Stimulated activated CD8-positive, alpha-beta memory T cell treated with anti-CD3 and anti-CD28 coated beads, Interleukin-12 subunit alpha, Interleukin-12 subunit beta, amount 100 ng/mL, for 4 hours (primary cell): ENCODE data around the gene RBKS.

Experiments
- DNase-seq: peaks from one replicate; pipeline ENCODE4 v3.0.0-alpha.2; 2020; ENCODE audit warnings: low read depth

RBKS gene

GRCh38 chr2:27890146-27890923 lies at the start of gene RBKS, which contains the start of gene BABAM2:
Gene RBKS, minus strand, starts transcription at chr2:27890387. Its CDS starts 42 bp downstream, at chr2:27890345.
Gene BABAM2, plus strand, starts transcription at chr2:27890729. Its CDS starts 3,828 bp downstream, at chr2:27894557.
- peak; percentile 88 for DNase-seq

DNA sequence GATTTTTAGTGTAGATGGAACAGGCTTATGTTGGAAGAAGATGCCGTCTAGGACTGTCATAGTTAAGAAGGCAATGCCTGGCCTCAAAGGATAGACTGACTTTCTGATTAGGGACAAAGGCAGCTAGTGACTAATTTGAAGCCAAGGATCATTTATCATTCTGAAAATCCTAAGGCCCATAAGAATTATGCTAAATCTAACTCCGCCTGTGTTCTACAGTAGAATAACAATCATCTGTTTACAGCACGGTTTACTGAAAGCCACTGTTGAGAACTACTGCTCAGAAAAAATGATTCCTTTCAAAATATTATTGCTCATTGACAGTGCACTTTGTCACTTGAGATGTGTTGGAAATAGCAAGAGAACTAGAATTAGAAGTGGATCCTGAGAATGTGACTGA lies 44.8 kb upstream of the RBKS start:
- DNase-seq, result no peak

- no peak for DNase-seq
Observed at GRCh38 chr2:27932396-27932795, 42.2 kb upstream of the RBKS start.

- DNase-seq, result no peak
Observed at GRCh38 chr2:27931361-27931950, 41.3 kb upstream of the RBKS start.

- no peak for DNase-seq
Observed at GRCh38 chr2:27929916-27930486, 39.8 kb upstream of the RBKS start.

- no peak for DNase-seq
Observed at GRCh38 chr2:27925766-27926472, 35.7 kb upstream of the RBKS start.

DNA sequence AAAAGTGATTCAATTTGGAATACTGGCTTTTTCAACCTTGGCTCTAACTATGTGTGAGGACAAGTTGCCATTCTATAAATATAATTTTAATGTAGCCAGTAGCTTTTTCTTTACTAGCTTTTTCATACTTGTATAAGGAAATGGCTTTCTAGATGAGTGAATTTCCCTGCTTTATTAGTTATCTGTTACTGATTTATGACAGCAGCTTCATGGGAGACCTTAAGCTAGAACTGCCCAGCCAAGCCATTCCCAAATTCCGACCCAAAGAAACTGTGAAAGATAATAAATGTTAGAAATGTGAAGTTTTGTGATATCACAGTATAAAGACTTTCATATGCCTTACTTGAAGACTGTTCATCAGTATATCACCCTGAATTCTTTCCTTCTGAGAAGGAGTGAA lies 32.7 kb upstream of the RBKS start:
- DNase-seq, result no peak

GRCh38 chr2:27921880-27922547 lies 31.8 kb upstream of the RBKS start:
- no peak for DNase-seq

- DNase-seq, result no peak
Observed at GRCh38 chr2:27921424-27921823, 31.2 kb upstream of the RBKS start.

DNA sequence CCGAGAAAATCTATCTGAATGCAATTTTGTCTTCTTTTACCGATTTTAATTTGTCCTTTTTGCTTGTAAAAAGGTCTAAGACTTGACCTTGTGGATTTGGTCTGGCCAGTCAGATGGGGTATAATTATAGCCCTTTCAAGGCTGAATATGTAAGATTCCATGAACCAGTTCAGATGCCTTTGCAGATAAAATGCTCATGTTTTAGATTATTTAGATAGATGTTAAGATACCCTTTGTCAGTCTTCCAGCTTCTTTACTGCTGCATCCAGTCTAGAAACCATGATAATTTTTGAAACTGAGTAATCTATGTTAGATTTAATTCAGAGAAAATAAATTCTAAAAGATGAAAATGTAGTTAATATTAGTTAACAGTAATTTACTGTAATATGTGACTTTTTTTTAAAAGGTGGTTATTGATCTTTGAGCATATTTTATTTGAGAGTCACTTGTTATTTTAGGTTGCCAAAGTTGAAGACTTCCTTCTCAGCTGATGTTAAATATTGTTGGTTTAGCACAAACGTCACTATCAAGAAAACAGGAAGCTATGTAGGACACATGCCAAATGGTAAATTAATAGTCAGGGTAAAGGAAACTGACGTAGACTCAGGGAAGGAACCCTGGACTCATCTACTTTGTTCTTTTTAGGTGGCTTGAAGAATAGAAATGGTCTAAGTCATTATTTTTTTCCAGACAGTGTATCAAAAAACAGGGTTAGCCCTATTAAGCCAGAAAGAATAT lies 30.1 kb upstream of the RBKS start:
- DNase-seq, result no peak

- no peak for DNase-seq
Observed at GRCh38 chr2:27916293-27916995, 26.3 kb upstream of the RBKS start.

DNA sequence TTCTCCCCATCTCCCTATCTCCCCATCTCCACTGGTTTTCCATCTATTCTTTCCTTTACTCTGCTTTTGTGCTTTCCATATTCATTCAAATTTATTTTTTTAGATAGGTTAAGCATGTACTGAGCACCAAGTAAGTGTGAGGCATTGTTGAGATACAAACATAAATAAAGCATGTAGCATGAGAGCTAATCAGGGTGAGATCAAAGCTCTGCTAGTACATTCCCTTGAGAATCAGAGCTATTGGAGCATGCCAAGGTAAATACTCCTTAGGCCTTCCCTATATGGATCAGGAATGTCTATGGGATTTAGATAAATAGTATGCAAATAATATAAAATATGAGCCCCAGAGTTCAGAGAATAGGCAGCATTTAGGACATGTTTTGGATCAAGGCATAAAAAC lies 25.7 kb upstream of the RBKS start:
- DNase-seq, result no peak

DNA sequence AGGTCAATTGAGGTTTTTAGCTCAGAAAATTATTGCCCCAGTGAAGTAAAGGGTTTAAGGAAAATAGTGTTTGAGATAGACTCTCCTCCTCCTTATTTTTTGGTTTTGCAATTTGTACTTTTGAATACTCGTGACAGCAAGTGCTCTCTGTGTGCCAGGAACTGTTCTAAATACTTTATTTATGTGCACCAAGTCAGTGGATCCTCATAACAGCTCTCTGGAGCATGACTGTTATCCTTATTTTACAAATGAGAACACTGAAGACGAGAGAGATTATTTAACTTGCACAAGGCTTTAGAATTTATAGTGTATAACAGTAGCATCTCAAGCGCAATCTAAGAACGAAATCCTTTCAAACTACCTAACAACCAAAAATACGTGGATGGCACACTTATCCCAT lies 25.0 kb upstream of the RBKS start:
- DNase-seq, result no peak

GRCh38 chr2:27914805-27915175 lies 24.6 kb upstream of the RBKS start:
- no peak for DNase-seq

DNA sequence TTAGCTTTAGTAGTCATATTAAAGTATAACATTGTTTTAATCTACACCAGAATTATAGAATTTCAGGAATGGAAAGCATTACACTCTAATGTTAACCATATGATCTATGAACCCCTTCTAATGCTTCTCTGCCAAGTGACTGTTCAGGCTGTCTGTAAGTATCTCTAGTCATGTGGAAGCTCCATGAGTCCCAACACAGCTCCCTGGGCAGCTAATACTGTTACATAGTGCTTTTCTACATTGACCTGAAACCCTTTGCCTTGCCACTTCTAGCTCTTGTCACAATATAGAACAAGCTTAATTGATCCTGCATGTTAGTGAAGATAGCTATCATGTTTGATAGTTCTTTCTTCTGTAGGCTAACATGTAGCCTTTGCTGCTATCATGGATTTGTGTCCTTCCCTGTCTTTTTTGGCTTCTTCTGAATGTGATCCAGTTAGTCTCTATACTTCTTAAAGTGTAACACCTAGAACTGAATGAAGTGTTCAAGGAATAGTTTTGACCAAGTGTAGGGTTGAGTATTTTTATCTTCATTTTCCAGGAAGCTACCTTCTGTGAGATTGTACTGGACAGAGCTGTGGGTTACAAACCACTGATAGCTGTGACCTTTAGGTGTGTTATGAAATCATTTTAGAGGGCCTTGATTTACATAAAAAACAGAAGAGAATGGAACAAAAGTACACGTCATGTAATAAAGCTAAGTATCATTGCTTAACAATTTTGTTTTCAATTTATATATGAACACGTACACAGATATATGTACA lies 24.0 kb upstream of the RBKS start:
- no peak for DNase-seq

DNA sequence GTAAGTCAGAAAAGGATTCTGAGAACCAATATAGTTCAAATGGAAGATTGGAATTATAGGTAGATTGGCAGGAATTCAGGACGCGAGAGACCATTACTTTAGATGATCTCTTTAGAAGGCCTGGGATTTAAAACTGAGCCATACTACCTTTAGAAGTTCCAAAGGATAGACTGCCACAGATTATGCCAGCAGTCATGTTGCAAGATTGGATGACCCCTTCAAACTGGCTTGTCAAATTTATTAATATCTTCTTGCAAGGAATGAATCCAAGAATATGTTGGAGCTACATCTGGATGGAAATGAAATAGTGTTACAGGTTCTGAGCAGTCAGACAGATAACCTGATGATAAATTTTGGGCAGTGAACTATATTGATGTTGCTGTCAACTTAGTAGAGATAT lies 22.3 kb upstream of the RBKS start:
- no peak for DNase-seq

DNA sequence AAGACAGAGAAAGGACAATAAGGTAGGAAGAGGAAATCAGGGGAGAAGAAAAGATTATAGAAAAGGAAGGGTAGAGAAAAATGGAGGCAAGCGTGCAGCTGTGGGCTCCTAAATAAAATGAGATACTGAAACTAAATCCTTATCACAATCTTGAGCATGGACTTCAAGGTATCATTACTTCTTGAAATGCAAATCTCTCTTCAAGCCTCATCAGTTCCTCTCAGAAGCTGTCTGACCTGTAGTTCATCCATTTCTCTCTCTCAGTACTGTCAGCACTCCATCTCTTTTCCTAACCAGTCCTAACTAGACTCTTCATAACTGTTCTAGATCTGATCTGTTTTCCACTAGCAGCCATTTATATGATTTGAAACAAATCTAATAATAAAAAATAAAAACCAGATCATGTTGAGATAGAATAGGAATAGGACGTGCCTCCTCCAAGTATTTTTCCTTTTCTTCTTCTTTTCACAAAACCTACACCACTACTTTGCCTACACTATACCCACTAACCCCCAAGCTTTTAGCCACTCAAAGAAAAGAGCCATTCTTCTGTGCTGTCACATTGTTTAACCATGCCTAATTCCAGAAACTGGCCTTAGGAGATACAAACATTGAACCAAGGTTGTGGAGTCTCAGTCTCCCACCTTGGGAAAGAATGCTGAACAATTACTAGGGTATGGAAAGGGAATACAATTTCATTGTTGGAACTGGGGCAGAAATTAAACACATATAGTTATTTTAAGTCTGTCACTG lies 21.4 kb upstream of the RBKS start:
- DNase-seq, result no peak

DNA sequence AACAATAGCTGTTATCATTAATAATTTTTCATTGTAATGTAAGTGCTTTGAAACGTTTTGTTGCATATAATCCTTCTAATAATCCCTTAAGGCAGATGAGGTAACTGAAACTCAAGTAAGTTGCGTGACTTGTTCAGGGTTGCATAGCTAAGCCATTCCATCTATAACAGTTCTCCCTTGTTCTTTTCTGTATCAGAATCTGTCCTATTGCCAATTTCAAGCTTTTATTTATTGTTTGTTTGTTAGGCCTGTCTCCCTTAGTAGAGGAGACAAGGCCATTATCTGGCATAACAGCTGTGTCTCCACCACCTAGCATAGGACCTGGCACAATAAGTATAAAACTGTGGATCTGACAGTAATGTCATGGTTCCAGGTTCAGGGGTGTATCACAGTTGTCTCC lies 19.7 kb upstream of the RBKS start:
- no peak for DNase-seq

DNA sequence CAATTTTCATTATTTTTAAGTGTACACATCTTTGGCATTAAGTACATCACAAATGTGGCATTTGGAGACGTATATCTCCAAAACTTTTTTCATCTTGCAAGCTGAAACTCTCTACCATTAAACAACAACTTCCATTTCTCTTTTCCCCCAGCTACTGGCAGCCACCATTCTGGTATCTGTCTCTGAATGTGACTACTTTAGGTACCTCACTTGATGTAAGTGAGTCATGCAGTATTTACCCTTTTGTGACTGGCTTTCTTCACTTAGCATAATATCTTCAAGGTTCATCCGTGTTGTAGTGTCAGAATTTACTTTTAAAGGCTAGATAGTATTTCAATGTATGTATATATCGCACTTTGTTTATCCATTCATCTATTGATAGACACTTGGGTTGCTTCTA lies 17.4 kb upstream of the RBKS start:
- no peak for DNase-seq
